Measurements from ENCODE around the gene ST3GAL3.

- TF ChIP-seq, protein P1, sequence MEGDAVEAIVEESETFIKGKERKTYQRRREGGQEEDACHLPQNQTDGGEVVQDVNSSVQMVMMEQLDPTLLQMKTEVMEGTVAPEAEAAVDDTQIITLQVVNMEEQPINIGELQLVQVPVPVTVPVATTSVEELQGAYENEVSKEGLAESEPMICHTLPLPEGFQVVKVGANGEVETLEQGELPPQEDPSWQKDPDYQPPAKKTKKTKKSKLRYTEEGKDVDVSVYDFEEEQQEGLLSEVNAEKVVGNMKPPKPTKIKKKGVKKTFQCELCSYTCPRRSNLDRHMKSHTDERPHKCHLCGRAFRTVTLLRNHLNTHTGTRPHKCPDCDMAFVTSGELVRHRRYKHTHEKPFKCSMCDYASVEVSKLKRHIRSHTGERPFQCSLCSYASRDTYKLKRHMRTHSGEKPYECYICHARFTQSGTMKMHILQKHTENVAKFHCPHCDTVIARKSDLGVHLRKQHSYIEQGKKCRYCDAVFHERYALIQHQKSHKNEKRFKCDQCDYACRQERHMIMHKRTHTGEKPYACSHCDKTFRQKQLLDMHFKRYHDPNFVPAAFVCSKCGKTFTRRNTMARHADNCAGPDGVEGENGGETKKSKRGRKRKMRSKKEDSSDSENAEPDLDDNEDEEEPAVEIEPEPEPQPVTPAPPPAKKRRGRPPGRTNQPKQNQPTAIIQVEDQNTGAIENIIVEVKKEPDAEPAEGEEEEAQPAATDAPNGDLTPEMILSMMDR (conservative IDR thresholded peaks at IDR 0.05), result no peak
- TF ChIP-seq EZH2 (IDR thresholded peaks at IDR 0.05; ENCODE audit: low read depth), result no peak
Observed at GRCh38 chr1:43768168-43768567, 60.8 kb downstream of the ST3GAL3 start.

All from PC-9 (cell line).